Spinal cord (tissue), 10 donors: ENCODE measurements around the gene FRY. TPM values are rescaled to one million over a fixed set of nuclear protein-coding genes. Genes with fewer than 3 reads are reported as not detected.
A peak's percentile ranks its signal among the peaks of the same experiment; 100 is the strongest.

Source experiments
- DNase-seq, 6 donors: peaks; one replicate each; pipeline versions ENCODE4 v3.0.0 to v3.0.0-alpha.2; 2013 to 2015; ENCODE audit warnings: low spot score in 6 of 6, low read depth in 4 of 6
- H3K27ac ChIP-seq: one replicate; pipeline ENCODE4 v1.5.1; 2013; ENCODE audit warnings: low read depth, low read length, control low read depth
- H3K27me3 ChIP-seq: one replicate; pipeline ENCODE4 v1.6.1; 2013; ENCODE audit warnings: low read length; ENCODE audit not compliant: control insufficient read depth, insufficient read depth
- H3K36me3 ChIP-seq: one replicate; pipeline ENCODE4 v1.6.1; 2013; ENCODE audit warnings: low read length; ENCODE audit not compliant: control insufficient read depth, insufficient read depth
- H3K4me1 ChIP-seq: one replicate; pipeline ENCODE4 v1.6.1; 2013; ENCODE audit warnings: low read length; ENCODE audit not compliant: control insufficient read depth, insufficient read depth
- H3K4me3 ChIP-seq: one replicate; pipeline ENCODE4 v1.5.1; 2013; ENCODE audit warnings: low read depth, low read length, control low read depth
- H3K9me3 ChIP-seq: one replicate; pipeline ENCODE4 v1.6.1; 2013; ENCODE audit warnings: low read length; ENCODE audit not compliant: control insufficient read depth, insufficient read depth
- WGBS: methylation state at CpG from one replicate; pipeline ENCODE4 v1.1.5; 2013; ENCODE audit warnings: missing lambda C conversion rate; ENCODE audit not compliant: insufficient coverage; 5-methylcytosine and 5-hydroxymethylcytosine counted together
- polyA plus RNA-seq, 2 donors: library from polyadenylated mRNA; unstranded; fragments of 120-200 nt; gene quantifications; one replicate each; pipeline ENCODE4 v1.2.1, GENCODE V29; 2013; ENCODE audit not compliant: insufficient read length in 2 of 2
- total RNA-seq, 2 donors: library from RNA; depleted of rRNA in 1 of 2; stranded (reverse); fragments of 120-200 nt in 1 of 2; fragments of >200 nt in 1 of 2; gene quantifications; one replicate each; pipeline versions ENCODE4 v1.2.3 to v1.2.4, GENCODE V29; 2013 to 2014
- donor health status: healthy.

The FRY gene
- total and polyA plus RNA-seq, 4 donors = 55.9 to 97.8 (median 92.7) TPM

DNA sequence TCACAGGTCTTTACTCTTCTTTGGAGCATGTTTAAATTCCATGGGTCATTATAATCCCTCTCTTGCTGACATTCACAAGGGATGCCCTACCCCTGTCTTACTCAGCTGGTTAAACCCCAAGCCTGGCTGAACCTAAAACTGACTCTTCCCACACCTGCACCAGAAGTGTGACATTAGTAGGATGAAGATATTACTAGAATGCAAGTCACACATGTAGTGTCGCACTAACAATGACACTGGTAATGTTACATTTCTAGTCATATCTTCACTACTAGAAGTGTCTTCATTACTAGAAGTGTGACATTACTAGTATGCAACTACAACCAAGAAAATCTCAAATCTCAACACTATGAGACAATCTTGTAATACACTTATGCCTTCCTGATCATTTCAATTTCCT lies 269.3 kb downstream of the FRY start:
- H3K27ac ChIP-seq = no peak overlapping the region
- no peak overlapping the region for H3K4me3 ChIP-seq
- no peaks in the 10 kb centered on the region for H3K4me1 ChIP-seq
- H3K9me3 ChIP-seq = no peaks in the 10 kb centered on the region
- DNase-seq = no peak
- WGBS = no CpG with 5 or more reads among the region's 1 CpG
- H3K36me3 ChIP-seq = no peaks in the 10 kb centered on the region
- H3K27me3 ChIP-seq = no peaks in the 10 kb centered on the region

DNA sequence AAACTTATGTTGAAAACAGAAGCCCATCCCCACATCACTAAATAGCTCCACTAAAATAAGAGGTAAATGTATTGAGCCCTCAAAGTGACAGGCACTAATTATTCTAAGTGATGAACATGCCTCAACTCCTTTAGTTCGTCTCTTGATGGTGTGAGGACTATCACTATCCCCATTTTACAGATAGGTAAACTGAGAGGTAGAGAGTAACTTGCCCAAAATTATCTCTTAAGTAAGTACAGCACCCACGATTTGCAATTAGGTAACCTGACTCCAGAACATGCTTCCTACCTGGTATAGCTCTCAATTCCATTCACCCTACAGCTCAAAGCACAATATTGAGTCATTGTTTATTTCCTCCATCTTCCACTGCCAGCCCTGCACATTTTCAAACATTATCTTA lies 270.9 kb downstream of the FRY start:
- Histone ChIP-seq H3K27ac (no peak overlapping the region), H3K9me3 (no peaks in the 10 kb centered on the region), H3K36me3 (no peaks in the 10 kb centered on the region), H3K27me3 (no peaks in the 10 kb centered on the region), H3K4me3 (no peak overlapping the region), H3K4me1 (no peaks in the 10 kb centered on the region)
- DNase-seq = no peak
- WGBS = 100% methylated on average over 1 of the region's 2 CpGs

DNA sequence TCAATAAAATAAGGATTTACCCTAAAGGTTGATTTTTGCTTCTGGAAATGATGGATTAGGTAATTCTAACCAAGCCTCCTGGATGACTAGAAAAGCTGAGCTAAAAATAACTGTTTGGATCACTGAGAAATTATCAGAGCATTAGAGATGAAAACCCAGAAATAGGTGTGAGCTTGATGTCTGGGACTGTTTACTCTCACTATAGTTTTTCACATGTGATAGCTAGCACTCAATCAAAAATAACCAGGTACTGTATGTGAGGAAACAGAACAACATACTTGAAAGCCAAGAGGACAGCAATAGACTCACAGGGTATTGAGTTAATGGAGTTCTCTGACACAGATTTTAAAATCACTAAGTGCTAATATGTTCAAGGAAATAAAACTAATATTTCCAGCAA lies 274.1 kb downstream of the FRY start:
- no peak overlapping the region for H3K27ac ChIP-seq
- DNase-seq = no peak
- H3K4me1 ChIP-seq = no peaks in the 10 kb centered on the region
- no peak overlapping the region for H3K4me3 ChIP-seq
- no peaks in the 10 kb centered on the region for H3K9me3 ChIP-seq
- H3K36me3 ChIP-seq = no peaks in the 10 kb centered on the region
- no peaks in the 10 kb centered on the region for H3K27me3 ChIP-seq

DNA sequence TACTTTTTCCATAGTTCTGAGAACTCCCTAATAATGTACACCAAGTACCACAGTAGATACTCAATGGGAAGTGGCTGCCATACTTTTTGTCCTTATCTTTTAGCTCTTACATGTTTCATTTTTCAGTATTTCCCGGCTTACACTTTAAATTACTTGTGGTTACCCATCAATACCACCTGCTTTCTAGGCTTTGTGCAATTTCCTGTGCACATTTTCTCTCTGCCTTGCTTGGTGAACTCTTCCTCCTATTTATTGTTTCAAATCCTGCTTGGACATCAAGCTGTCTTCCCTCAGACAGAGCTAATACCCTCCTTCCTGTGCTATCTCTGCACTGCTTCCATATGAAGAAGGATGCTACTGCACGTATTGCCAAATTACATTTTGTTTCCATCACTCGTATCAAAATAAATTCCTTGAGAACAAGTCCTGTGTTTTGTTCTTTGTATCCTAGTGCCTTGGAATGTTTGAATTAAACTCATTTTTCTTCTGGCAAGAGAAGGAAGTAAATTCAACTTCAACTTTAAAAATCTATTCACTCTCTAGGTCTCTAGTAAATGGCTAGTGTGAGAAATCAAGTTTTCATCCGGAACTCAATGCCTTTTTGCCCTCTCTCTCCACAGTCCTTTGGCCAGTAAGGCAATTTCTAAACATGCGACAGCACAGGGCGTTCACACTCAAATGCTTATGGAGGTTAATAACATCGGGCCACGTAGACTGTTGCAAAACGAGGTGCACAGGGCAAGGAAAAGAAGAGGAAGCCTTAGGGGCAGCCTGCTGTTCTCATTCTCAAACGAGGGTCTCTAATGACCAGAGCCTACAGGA lies 277.9 kb downstream of the FRY start:
- Histone ChIP-seq H3K27me3 (no peaks in the 10 kb centered on the region), H3K27ac (no peak overlapping the region), H3K9me3 (no peaks in the 10 kb centered on the region), H3K4me3 (no peak overlapping the region), H3K4me1 (peaks cover 2% of the 10 kb centered on the region), H3K36me3 (no peaks in the 10 kb centered on the region)
- DNase-seq = peak in 1 of 6 donors; percentile 25
- WGBS = 38% methylated on average over 5 of the region's 10 CpGs

DNA sequence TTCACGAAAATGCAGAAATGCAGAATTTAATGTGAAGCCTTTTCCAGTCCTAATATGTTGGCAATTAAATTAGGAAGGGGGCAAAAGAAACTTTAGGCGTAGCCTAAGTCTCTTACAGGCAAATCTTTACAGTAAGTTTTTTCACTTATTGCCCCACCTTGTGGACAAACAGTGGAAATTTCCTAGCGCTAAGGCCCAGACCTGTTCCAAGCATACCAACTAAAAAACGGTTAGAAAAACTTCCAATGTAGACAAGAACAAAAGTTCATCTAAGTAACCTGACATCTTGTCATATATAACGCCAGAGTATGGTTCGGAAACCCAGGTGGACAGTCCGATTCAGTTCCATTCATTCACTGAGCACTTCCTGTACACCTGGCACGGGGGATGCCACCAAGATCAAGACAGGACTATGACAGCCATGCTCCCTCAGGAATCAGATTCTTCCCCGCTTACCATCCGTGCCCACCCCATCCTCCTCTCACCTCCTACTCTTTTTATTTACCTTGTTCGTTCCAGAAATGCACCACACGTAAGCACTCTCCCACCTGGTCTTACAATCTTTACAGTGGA lies 278.6 kb downstream of the FRY start:
- Histone ChIP-seq H3K4me3 (no peak overlapping the region), H3K27me3 (no peaks in the 10 kb centered on the region), H3K36me3 (no peaks in the 10 kb centered on the region), H3K27ac (no peak overlapping the region), H3K4me1 (peaks cover 9% of the 10 kb centered on the region), H3K9me3 (no peaks in the 10 kb centered on the region)
- DNase-seq = peak in 4 of 6 donors; percentile 46 to 87 (median 64)
- whole genome bisulfite sequencing = 37% methylated on average over 9 of the region's 12 CpGs

DNA sequence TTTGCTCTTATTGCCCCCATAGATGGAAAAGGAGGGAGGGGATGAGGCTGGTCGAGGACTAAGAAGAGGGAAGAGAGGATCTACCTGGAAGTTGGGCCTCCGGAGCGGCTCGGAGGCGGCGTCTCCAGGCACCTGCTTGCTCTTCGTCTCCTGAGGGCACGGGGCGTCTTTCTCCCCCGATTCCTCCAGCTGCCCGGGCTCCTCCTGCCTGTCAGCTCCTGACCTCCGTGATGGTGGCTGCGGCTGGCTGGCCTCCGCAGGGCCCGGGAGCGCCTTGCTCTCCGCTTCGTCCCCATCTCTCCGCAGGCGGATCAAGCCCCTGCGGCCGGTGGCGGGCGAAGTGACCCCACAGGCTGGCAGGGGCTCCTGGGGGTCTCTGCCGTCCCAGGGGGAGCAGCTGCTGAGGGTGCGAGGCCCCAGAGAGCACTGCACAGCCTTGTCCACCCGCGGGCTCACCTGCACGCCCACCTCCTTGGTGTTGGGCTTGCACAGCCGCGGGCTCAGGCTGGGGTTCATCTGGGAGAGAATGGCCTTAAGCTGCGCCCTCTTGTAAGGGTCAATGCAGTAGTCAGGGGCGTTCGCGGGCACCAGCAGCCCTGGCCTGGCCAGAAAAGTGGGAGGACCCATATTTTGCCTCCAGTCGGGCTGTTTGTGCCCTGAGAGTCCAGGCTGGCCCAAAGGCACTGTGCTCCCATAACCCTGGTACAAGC lies 279.8 kb downstream of the FRY start:
- H3K27me3 ChIP-seq = no peaks in the 10 kb centered on the region
- no peak overlapping the region for H3K4me3 ChIP-seq
- no peak overlapping the region for H3K27ac ChIP-seq
- DNase-seq = no peak
- H3K4me1 ChIP-seq = peaks cover 14% of the 10 kb centered on the region
- 92% methylated on average over 36 of the region's 36 CpGs for WGBS
- H3K36me3 ChIP-seq = no peaks in the 10 kb centered on the region
- no peaks in the 10 kb centered on the region for H3K9me3 ChIP-seq

DNA sequence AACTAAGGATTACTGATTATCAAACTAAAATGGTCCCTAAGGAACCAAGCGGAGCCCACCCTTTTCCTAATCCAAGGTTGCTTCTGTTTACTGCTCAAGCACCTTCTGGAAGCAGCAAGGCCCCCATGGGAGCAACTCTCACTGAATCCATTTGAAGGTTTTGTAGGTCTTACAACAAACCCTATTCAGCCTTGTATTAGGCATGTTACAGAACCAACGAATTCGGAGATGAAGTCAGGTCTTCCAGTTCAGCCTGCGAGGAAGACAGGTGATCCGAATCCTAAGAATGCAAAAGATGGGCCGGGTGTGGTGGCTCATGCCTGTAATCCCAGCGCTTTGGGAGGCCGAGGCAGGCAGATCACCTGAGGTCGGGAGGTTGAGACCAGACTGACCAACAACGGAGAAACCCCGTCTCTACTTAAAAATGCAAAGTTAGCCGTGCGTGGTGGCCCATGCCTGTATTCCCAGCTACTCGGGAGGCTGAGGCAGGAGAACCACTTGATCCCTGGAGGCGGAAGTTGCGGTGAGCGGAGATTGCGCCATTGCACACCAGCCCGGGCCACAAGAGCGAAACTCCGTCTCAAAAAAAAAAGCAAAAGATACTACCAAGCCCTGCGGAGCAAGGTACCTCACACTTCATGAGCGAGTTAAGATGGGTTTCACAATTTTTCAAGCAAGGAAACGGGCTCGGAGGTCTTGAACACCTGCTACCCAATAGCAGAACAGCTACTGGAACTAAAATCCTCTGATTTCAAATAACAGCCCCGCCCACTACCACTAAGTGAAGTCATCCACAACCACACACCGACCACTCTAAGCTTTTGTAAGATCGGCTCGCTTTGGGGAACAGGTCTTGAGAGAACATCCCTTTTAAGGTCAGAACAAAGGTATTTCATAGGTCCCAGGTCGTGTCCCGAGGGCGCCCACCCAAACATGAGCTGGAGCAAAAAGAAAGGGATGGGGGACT lies 283.0 kb downstream of the FRY start:
- Histone ChIP-seq H3K9me3 (no peaks in the 10 kb centered on the region), H3K27me3 (no peaks in the 10 kb centered on the region), H3K36me3 (no peaks in the 10 kb centered on the region), H3K4me1 (peaks cover 14% of the 10 kb centered on the region), H3K27ac (peak overlapping the region; percentile 97), H3K4me3 (peak overlapping the region; percentile 91)
- WGBS = 81% methylated on average over 29 of the region's 32 CpGs
- peak in 3 of 6 donors; percentile 23 to 71 (median 30) for DNase-seq

DNA sequence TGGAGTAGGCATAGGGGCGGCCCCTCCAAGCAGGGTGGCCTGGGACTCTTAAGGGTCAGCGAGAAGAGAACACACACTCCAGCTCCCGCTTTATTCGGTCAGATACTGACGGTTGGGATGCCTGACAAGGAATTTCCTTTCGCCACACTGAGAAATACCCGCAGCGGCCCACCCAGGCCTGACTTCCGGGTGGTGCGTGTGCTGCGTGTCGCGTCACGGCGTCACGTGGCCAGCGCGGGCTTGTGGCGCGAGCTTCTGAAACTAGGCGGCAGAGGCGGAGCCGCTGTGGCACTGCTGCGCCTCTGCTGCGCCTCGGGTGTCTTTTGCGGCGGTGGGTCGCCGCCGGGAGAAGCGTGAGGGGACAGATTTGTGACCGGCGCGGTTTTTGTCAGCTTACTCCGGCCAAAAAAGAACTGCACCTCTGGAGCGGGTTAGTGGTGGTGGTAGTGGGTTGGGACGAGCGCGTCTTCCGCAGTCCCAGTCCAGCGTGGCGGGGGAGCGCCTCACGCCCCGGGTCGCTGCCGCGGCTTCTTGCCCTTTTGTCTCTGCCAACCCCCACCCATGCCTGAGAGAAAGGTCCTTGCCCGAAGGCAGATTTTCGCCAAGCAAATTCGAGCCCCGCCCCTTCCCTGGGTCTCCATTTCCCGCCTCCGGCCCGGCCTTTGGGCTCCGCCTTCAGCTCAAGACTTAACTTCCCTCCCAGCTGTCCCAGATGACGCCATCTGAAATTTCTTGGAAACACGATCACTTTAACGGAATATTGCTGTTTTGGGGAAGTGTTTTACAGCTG lies 283.9 kb downstream of the FRY start, which contains the start of the genes BRCA2 and ZAR1L:
Gene BRCA2, plus strand, starts transcription at position 271 of the 790 bp plus-strand sequence. CDS start 953 bp downstream, outside the sequence.
Gene ZAR1L, minus strand, starts transcription at position 126 of the 790 bp plus-strand sequence. CDS start 3,438 bp downstream, outside the sequence.
- under 1% methylated on average over 52 of the region's 60 CpGs for WGBS
- H3K27me3 ChIP-seq = no peaks in the 10 kb centered on the region
- peak; percentile 72 to 96 (median 82) for DNase-seq
- peaks cover 14% of the 10 kb centered on the region for H3K4me1 ChIP-seq
- peak within 1 kb of the TSS; percentile 97 for H3K27ac ChIP-seq
- H3K9me3 ChIP-seq = no peaks in the 10 kb centered on the region
- H3K36me3 ChIP-seq = no peaks in the 10 kb centered on the region
- H3K4me3 ChIP-seq = peak within 1 kb of the TSS; percentile 91
